ENCODE measurements around the gene CPLX3.

CPLX3 gene

DNA sequence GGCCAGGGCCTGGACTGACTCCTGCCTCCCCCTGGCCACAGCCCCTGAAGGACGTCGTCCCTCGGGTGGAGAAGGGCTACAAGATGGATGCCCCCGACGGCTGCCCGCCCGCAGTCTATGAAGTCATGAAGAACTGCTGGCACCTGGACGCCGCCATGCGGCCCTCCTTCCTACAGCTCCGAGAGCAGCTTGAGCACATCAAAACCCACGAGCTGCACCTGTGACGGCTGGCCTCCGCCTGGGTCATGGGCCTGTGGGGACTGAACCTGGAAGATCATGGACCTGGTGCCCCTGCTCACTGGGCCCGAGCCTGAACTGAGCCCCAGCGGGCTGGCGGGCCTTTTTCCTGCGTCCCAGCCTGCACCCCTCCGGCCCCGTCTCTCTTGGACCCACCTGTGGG, 24.1 kb upstream of the CPLX3 start:
- no peak for DNase-seq (ENCODE audit: low read depth in 2 of 3, low spot score in 2 of 3)

DNA sequence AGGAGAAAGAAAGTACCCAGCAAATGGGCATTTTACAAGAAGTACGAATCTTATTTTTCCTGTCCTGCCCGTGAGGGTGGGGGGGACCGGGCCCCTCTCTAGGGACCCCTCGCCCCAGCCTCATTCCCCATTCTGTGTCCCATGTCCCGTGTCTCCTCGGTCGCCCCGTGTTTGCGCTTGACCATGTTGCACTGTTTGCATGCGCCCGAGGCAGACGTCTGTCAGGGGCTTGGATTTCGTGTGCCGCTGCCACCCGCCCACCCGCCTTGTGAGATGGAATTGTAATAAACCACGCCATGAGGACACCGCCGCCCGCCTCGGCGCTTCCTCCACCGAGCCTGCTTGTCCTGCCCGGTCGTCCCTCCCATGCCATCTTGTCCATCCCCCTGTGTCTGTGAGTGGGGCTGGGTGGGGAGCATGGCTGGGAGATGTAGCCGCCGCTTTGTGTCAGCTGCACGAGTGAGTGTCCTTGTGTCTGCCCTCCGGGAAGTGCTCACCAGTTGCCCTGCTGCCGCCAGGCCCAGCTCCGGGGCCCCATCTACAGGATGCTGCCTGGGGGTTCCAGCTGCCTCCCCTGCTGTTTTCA, 23.5 kb upstream of the CPLX3 start:
- DNase-seq (ENCODE audit: low read depth in 2 of 3, low spot score in 2 of 3): no peak

DNA sequence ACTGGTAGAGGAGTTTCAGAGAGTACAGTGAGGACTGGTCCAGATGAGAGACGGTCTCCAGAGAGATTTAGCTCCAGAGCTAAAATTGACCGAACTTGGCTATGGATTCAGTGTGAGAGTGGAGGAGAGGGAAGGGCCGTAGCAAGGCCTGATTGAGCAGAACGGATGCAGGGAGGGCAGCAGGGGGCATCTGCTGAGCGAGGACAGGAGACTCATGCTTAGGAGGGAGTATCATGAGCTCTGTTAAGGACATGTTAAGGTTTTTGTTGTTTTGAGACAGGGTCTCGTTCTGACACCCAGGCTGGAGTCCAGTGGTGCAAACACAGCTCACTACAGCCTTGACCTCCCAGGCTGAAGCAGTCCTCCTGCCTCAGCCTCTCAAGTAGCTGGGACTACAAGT, 21.5 kb upstream of the CPLX3 start:
- DNase-seq (ENCODE audit: low read depth in 2 of 3, low spot score in 2 of 3): no peak

DNA sequence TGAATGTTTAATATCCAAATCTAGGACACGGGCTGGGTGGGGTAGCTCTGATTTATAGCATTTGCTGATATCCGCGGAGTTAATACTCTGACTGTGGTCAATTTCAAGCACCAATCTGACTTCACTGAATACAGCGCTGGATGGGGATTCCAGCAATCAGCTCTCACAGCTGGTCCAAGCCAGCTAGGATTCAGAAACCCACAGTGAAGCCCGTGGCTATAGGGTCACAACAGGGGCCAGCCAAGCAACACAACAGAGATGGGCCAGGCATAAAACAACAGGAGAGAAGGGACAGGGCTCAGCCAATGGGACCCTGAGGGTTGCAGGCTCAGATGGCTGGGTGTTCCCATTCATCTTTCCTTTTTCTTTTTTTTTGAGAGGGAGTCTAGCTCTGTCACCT, 19.1 kb upstream of the CPLX3 start:
- no peak for DNase-seq (ENCODE audit: low read depth in 2 of 3, low spot score in 2 of 3)

DNA sequence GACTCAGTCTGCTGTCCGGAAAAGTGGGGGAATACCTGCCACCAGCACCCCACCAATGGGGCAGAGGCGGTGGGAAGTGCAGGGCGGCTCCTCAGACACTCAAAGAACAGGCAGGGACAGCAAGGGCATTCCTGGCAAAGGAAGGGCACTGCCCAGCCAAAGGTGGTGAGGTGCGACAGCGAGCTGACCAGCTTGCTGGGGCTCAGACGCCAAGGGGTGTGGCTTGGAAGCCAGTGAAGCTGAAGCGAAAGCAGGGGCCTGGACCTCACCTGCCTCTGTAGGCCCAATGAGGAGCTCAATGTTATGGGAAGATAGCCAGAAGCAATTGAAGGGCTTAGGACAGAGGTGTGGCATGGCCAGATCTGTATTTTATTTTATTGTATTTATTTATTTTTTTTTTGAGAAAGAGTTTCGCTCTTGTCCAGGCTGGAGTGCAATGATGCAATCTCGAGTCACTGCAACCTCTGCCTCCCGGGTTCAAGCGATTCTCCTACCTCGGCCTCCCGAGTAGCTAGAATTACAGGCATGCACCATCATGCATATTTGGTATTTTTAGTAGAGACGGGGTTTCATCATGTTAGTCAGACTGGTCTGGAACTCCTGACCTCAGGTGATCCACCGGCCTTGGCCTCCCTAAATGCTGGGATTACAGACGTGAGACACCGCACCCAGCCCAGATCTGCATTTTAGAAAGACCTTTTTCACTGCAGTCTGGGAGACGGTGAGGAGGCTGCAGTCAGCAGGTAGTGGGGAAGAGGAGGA, 18.2 kb upstream of the CPLX3 start:
- DNase-seq (ENCODE audit: low read depth in 2 of 3, low spot score in 2 of 3): no peak

DNA sequence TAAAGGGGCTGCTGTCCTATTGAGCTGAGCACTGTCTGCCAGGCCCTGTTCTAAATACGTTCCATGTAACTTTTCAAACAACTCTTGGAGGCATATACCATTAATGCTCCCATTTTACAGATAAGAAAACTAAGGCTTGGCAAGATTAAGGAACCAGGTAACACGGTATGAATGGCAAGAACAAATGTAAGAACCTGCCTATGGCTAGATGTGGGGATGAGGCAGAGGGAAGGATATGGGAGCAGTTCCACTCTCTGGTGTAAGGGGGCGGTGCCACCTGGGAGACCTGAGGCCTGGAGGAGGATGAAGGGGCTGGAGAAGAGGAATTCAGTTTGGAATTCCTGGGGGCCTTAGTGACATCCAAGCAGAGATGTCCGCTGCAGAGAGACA, 17.6 kb upstream of the CPLX3 start:
- DNase-seq (ENCODE audit: low read depth in 2 of 3, low spot score in 2 of 3): no peak

DNA sequence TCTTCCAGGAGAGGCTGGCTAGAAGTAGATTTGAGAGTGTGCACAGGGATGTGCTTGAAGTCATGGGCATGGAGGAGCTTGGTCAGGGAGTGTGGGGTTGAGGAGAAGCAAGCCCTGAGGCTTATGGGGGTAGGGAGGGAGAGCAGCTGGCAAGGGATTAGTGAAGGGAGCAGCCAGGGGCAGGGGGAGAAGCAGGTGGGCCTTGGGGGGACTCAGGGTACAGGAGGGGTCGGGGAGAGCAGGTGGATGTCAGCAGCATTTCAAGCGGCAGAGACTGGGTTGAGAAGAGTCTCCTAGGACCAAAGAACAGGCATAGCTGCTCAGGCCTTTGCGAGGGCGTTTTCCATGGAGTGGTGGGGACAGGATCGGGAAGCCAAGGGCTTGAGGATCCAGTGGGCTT, 17.2 kb upstream of the CPLX3 start:
- no peak for DNase-seq (ENCODE audit: low read depth in 2 of 3, low spot score in 2 of 3)

DNA sequence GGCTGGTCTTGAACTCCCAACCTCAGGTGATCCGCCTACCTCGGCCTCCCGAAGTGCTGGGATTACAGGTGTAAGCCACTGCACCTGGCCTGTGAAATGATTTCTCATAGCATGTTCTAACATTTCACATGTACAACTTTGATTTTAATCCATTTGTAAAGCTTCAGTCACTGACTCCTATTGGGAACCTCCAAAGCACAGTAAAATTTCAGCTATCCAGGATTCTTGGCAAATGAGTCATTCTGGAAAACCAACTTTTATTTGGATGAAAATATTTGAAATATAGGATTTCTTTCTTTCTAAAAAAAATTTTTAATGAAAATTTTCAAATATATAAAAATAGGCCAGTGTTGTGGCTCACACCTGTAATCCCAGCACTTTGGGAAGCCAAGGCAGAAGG, 16.5 kb upstream of the CPLX3 start:
- no peak for DNase-seq (ENCODE audit: low read depth in 2 of 3, low spot score in 2 of 3)

DNA sequence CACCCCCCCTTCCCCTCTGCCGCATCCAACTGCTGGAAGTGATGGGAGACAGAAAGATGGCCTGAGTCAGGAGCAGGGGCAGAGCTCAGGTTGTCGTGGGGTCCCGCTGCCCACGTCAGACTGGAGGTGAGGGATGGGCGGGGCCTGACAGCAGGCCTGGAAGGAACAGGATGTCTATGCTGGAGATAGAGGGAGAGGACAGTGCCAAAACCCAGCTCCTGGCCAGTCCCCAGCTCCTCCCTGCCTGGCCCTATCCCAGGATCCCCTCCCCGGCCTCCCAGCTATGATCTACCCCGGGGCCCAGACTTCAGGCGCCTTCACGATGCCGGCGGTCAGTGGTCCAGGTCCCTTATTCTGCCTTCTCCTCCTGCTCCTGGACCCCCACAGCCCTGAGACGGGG, 13.9 kb upstream of the CPLX3 start, which contains the start of gene LMAN1L:
Gene LMAN1L, plus strand, starts transcription at position 303 of the 400 bp plus-strand sequence. Its CDS starts 20 bp downstream, at position 323.
- DNase-seq (ENCODE audit: low read depth in 2 of 3, low spot score in 2 of 3): no peak

DNA sequence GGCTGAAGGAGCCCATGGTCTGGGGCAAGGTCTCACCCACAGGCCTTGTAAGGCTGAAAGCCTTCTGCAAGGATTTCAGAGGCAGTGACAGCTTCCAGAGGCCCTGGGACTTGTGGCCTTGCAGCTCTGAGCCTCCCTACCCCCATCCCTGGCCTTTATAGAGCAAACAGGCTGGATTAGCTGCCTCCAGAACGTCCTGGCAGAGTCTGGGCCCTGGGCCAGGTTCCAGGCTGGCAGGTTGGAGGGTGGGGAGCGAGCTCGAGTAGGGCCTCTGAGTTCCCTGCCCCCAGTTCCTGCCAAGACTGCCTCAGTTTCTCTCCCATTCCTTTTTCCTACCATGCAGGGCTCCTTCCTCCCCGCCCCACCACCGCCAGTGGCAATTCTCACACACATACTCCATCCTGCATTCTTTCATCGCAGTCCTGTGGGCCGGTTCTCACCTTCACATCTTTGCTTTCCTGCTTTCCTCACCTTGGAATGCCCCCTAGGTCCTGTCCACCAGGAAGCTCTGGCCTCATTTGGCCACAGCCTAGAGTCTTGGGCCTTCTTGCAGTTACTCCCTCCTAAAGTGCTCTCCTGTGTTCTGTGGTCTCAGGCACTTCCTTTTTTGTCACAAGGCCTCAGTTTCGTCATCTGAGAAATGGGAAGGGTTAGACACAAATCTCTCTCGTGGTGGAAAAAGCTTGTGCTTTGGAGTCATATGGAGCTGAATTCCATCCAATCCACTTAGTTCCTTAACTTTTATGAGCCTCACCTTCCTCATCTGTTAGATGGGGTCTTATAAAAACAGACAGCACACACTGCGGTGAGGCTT, 11.1 kb upstream of the CPLX3 start:
- no peak for DNase-seq (ENCODE audit: low read depth in 2 of 3, low spot score in 2 of 3)

DNA sequence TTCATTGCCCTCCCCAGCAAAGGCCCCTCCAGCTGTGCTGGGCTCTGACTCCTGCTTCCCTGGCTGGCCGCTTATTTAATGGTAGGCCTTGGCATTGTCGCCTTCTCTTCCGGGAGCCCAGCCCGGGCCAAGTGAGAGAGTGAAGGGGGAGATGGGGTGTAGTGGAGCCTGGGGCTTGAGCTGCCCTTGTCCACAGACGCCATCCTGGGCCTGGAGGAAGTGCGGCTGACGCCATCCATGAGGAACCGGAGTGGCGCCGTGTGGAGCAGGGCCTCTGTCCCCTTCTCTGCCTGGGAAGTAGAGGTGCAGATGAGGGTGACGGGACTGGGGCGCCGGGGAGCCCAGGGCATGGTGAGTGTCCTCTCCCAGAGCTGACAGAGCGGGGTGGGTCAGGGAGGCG, 10.5 kb upstream of the CPLX3 start:
- DNase-seq (ENCODE audit: low read depth in 2 of 3, low spot score in 2 of 3): no peak

DNA sequence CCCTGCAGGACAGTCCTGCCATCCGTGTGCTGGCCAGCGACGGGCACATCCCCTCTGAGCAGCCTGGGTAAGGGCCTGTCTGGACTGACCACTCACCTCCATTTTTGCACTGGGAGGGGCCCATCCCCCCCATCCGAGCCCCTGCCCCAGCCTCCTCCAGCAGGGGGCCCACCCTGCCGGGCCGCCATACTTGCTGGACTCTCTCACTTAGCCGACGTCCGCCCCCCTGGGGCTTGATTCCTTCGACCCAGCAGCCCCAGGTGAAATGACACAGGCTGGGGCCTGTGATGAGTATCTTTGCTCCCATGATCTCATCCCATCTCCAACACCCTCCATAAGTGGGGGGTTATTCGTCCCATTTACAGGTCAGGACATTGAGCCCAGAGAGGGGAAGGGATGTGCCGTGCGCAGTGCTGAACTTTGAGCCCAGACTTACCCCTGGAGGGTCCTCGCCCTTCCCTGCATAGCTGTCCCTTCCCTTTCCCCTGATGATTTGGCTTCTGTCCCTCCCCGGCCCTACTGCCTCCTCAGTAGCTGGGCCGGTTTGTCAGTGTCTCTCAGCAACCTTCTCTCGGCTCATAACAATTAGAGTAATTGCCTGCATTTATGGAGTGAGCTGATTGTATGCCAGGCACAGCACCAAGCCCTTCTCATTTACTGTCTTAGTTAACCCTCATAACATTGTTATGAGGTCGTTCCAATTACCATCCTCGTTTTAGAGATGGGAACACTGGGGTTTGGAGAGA, 9.6 kb upstream of the CPLX3 start:
- no peak for DNase-seq (ENCODE audit: low read depth in 2 of 3, low spot score in 2 of 3)

DNA sequence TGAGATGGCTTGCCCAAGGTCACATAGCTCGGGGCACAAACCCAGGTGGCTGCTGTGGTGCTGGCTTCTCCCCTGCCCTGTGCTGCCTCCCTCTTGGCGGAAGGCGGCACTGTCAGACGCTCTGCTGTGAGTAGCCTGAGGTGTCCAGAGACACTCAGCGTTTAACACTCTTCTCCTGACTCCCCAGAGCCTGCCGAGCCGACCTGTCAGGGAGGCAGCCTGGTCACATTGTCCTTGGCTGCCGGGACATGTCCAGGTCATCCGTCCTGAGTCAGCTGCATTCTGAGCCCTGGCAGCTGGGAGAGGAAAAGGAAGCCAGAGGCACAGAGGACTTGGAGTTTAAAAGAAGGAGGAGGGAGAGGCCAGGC, 9.1 kb upstream of the CPLX3 start:
- no peak for DNase-seq (ENCODE audit: low read depth in 2 of 3, low spot score in 2 of 3)

DNA sequence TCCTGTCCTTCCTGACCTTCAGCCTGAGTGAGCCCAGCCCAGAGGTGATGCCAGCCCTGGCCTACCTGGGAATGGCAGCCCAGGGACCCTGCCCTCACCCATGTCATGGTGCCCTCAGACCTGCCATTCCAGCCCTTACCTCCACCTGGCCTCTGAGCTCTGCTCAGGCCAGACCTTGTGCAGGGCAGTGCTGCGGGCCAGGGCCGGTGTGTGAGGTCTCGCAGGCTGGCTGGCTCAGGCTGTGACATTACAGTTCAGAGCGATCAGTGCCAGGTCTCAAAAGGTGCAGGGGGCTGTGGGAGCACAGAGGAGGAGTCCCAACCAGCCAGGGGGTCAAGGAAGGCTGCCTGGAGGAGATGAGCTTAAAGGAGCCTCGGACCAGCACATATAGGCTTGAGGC, 6.4 kb upstream of the CPLX3 start:
- DNase-seq (ENCODE audit: low read depth in 2 of 3, low spot score in 2 of 3): no peak

DNA sequence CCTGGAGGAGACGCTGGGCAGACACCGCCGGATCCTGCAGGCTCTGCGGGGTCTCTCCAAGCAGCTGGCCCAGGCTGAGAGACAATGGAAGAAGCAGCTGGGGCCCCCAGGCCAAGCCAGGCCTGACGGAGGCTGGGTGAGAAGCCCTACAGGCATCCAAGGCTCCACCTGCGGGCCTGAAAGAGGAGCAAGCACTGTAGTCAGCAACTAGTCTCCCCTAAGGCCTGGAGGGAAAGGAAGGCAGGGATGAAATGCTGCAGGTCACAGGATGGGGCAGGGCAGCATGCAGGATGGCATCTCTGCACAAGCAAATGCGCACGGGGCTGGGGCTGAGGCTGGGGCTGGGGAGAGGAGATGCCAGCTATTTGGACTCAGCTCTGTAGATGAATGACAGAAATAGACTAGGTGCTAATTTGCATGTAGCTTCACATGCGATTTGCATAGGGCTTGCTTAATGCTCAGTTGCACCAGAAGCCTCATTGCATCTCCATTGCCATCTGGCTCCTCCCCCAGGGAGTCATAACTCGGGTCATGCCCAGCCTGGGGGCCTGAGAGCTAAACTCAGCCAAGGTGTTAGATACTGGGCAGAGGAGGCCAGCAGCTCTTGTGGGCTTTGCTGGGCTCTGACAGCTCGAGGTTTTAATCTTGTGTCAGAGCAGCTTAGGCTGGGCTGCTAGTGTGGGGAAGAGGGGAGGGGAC, 5.2 kb upstream of the CPLX3 start:
- no peak for DNase-seq (ENCODE audit: low read depth in 2 of 3, low spot score in 2 of 3)

DNA sequence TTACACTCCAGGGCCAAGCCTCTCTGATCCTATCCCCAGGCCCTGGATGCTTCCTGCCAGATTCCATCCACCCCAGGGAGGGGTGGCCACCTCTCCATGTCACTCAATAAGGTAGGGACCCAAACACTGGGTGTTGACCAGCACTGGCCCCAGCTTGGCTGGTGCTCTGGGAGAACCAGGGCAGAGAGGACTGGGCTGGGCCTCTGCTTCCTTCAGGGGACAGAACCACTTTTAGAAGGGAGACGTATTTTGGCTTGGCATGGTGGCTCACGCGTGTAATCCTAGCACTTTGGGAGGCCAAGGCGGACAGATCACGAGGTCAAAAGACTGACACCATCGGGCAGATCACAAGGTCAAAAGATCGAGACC, 4.7 kb upstream of the CPLX3 start:
- DNase-seq (ENCODE audit: low read depth in 2 of 3, low spot score in 2 of 3): no peak

DNA sequence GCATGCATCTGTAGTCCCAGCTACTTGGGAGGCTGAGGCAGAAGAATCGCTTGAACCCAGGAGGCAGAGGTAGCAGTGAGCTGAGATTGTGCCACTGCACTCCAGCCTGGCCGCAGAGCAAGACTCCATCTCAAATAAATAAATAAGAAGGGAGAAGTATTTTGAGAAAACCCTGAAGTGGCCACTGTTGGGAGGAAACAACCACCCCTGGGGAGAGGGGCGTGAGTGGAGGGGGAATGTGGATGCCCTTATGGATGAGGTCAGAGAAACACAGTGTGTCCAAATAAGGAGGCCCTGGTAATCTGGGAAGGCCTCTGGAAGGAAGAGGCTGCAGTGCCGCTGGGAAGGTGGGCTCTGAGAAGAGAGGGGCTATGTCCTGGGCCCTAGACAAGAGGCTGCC, 4.2 kb upstream of the CPLX3 start:
- no peak for DNase-seq (ENCODE audit: low read depth in 2 of 3, low spot score in 2 of 3)

DNA sequence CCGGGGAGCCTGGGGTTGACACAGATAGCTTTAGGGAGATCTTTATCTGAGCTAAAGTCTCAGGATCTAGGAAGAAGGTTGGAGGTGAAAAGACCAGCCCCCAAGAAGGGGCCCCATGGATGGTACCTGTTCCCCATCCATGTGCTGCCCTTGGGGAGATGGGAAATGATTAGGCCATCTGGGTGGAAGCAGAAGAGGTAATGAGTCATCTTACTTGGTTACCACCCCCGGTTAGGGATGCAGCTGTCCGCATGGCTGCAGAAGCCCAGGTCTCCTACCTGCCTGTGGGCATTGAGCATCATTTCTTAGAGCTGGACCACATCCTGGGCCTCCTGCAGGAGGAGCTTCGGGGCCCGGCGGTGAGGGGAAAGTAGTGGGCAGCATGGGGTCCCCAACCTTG, 3.1 kb upstream of the CPLX3 start:
- DNase-seq (ENCODE audit: low read depth in 2 of 3, low spot score in 2 of 3): no peak

DNA sequence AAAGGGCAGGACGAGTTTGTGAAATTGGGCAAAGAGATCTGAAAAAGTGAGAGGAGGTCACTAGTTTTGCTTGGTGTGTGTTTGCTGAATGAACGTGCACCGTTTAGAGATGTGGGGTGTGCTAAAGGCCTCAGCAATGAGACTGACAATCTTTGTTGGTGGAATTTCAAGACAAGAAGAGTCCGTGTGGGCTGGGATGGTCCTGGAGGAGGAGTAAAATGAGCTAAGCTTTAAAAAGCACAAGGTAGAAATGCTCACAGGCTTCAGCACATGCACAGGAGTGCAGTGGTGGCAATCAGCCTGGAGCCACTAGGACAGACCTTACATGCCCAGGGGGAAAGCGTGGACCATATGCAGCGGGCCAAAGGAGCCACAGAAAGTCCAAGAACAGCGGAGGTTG, 1.5 kb upstream of the CPLX3 start:
- DNase-seq (ENCODE audit: low read depth in 2 of 3, low spot score in 2 of 3): no peak

DNA sequence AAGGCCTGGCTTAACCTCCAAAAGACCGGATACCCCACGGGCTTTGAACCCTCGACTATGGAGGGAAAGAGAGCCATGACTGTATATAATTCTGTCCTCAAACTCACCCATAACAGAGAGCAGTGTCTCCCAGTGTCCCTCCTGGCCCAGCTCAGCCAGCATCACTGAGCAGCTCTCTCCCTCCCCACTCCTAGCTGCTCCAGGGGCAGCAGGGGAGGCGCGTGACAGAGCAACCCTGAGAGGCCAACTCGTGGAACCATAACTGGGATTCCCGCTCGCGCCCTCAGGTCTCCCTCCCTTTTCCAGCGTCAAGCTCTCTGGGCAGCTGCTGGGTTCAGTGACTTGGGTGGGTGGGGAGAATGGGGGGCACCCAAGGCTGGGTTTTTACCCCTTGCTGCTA, 561 bp upstream of the CPLX3 start:
- DNase-seq (ENCODE audit: low read depth in 2 of 3, low spot score in 2 of 3): no peak

DNA sequence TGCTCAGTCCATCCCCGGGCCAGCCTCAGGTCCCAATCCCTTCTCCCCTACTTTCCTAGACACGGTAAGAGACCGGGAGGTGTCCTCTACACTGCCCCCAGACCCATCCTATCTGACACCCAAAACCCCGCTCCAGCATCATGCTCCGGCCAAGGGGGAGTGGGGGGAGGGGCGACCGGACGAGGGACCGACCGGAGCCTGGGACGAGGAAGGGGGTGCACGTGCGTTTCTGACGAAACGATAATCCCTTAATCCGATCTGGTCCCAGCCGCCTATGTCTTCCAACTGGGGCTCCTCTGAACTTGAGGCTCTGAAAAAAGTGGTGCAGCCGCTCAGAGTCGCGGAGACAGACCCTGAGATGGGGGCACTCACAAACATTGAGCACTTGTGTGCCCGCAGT, 494 bp downstream of the CPLX3 start:
- no peak for DNase-seq (ENCODE audit: low read depth in 2 of 3, low spot score in 2 of 3)
